ENCODE data around the gene FTCDNL1. TPM values are rescaled to one million over a fixed set of nuclear protein-coding genes. Genes with fewer than 3 reads are reported as not detected.

Gene FTCDNL1
- total RNA-seq, 1 donor from 2014 or later: 0.06 TPM

- H3K4me3 ChIP-seq (ENCODE audit: low read depth, low read length): no peak overlapping the region
- no peak for DNase-seq (ENCODE audit: low read depth)
- TF ChIP-seq CTCF (conservative IDR thresholded peaks at IDR 0.05; ENCODE audit: low read depth, low read length): no peak
Measured at GRCh38 chr2:199798831-199799580, 52.0 kb downstream of the FTCDNL1 start.

- H3K4me3 ChIP-seq (ENCODE audit: low read depth, low read length): no peak overlapping the region
- TF ChIP-seq CTCF (conservative IDR thresholded peaks at IDR 0.05; ENCODE audit: low read depth, low read length): no peak
- no peak for DNase-seq (ENCODE audit: low read depth)
Measured at GRCh38 chr2:199797431-199798403, 53.3 kb downstream of the FTCDNL1 start.

GRCh38 chr2:199792381-199792780, 58.6 kb downstream of the FTCDNL1 start:
- no peak overlapping the region for H3K4me3 ChIP-seq (ENCODE audit: low read depth, low read length)
- no peak for TF ChIP-seq CTCF (conservative IDR thresholded peaks at IDR 0.05; ENCODE audit: low read depth, low read length)
- no peak for DNase-seq (ENCODE audit: low read depth)

- H3K4me3 ChIP-seq (ENCODE audit: low read depth, low read length): no peak overlapping the region
- TF ChIP-seq CTCF (conservative IDR thresholded peaks at IDR 0.05; ENCODE audit: low read depth, low read length): no peak
- DNase-seq (ENCODE audit: low read depth): no peak
Measured at GRCh38 chr2:199791326-199791725, 59.7 kb downstream of the FTCDNL1 start.

GRCh38 chr2:199784512-199784911, 66.5 kb downstream of the FTCDNL1 start:
- no peak for DNase-seq (ENCODE audit: low read depth)
- H3K4me3 ChIP-seq (ENCODE audit: low read depth, low read length): no peak overlapping the region
- TF ChIP-seq CTCF (conservative IDR thresholded peaks at IDR 0.05; ENCODE audit: low read depth, low read length): no peak

- TF ChIP-seq CTCF (conservative IDR thresholded peaks at IDR 0.05; ENCODE audit: low read depth, low read length): no peak
- DNase-seq (ENCODE audit: low read depth): no peak
- no peak overlapping the region for H3K4me3 ChIP-seq (ENCODE audit: low read depth, low read length)
Measured at GRCh38 chr2:199779589-199779988, 71.4 kb downstream of the FTCDNL1 start.
